T-helper 1 cell treated with Interleukin-12 subunit alpha and Interleukin-12 subunit beta and Interleukin-4 antibody, amounts not matched to agents 30 μg/mL and 1 μg/mL, for 36 hours (primary cell): Measurements from ENCODE around the gene CEP112.

ENCODE experiments used
- H3K27ac Mint-ChIP-seq: one replicate; pipeline ENCODE4 v1.8.0; 2021; ENCODE audit warnings: mild to moderate bottlenecking, mixed read lengths
- H3K27me3 Mint-ChIP-seq: one replicate; pipeline ENCODE4 v1.8.0; 2021; ENCODE audit warnings: low read depth, mixed read lengths
- H3K36me3 Mint-ChIP-seq: one replicate; pipeline ENCODE4 v1.8.0; 2021; ENCODE audit warnings: low read depth, mixed read lengths
- H3K4me1 Mint-ChIP-seq: one replicate; pipeline ENCODE4 v1.8.0; 2021; ENCODE audit warnings: low read depth, mixed read lengths
- H3K4me3 Mint-ChIP-seq: one replicate; pipeline ENCODE4 v1.8.0; 2021; ENCODE audit warnings: mild to moderate bottlenecking, moderate library complexity, mixed read lengths
- H3K9me3 Mint-ChIP-seq: one replicate; pipeline ENCODE4 v1.8.0; 2021; ENCODE audit warnings: mixed read lengths

CEP112 gene

DNA sequence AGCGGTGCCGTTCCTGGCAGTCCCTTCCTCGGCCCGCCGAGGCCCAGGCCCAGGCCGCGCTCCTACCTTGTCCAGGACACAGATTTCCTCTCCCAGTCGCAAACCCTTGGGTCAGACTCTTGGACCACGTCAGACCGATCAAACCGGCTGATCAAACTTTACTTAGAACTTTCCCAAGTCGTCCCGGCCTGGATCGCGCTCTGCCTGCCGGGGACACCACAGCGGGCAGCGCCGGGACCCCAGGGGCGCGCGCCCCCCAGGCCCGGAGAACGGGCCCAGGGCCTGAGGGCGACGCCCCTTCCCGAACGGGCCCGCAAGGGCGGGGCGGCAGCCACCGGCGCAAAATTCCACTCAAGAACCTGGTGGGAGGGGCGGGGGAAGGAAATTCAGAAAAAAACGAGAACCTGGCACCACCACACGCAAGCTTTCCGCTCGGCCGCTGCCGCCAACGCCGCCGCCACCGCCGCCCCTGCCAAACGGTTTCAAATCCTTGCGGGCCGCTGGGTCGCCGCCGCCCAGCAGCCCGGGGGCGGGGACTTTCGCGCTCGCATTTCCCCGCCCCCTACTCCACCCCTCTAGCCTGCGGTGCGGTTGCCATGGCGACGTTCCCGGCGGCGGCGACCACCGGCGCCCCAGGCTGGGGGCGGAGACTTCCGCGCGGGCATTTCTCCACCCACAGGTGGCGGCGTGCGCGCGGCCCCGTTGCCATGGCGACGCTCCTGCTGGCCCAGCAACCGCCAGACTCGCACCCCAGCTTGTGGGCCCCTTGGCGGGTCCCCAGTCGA is at the start of gene CEP112:
TSS of gene CEP112 (minus strand) at position 541 of the 785 bp plus-strand sequence.
- no peaks in the 10 kb centered on the region for H3K27me3 Mint-ChIP-seq
- H3K4me3 Mint-ChIP-seq: peak within 1 kb of the TSS; percentile 80
- H3K36me3 Mint-ChIP-seq: no peaks in the 10 kb centered on the region
- H3K27ac Mint-ChIP-seq: peak within 1 kb of the TSS; percentile 56
- peaks cover 14% of the 10 kb centered on the region for H3K4me1 Mint-ChIP-seq
- no peaks in the 10 kb centered on the region for H3K9me3 Mint-ChIP-seq

DNA sequence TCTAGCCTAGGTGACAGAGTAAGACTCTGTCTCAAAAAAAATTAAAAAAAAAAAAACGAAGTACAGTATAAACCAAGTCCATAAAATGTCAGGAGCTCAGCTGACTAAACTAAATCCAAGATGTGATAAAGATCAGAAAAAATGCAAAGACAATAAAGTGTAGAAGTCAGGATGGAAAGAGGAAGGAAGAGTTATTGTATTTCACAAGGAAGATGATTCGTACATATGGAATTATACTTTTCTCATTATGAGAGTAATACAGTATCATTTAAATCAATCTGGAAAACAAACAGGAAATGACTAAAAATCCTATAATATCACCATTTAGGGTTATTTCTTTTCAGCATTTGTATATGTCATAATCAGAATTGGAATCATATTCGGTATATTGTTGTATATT is 48.7 kb upstream of the CEP112 start:
- H3K4me3 Mint-ChIP-seq: no peak overlapping the region
- H3K4me1 Mint-ChIP-seq: no peaks in the 10 kb centered on the region
- no peaks in the 10 kb centered on the region for H3K36me3 Mint-ChIP-seq
- H3K27ac Mint-ChIP-seq: no peak overlapping the region
- H3K9me3 Mint-ChIP-seq: no peaks in the 10 kb centered on the region
- no peaks in the 10 kb centered on the region for H3K27me3 Mint-ChIP-seq

- no peaks in the 10 kb centered on the region for H3K36me3 Mint-ChIP-seq
- H3K4me3 Mint-ChIP-seq: no peak overlapping the region
- no peaks in the 10 kb centered on the region for H3K27me3 Mint-ChIP-seq
- H3K9me3 Mint-ChIP-seq: no peaks in the 10 kb centered on the region
- H3K4me1 Mint-ChIP-seq: no peaks in the 10 kb centered on the region
- H3K27ac Mint-ChIP-seq: no peak overlapping the region
These were observed 48.1 kb upstream of the CEP112 start for GRCh38 chr17:66240013-66240412.

DNA sequence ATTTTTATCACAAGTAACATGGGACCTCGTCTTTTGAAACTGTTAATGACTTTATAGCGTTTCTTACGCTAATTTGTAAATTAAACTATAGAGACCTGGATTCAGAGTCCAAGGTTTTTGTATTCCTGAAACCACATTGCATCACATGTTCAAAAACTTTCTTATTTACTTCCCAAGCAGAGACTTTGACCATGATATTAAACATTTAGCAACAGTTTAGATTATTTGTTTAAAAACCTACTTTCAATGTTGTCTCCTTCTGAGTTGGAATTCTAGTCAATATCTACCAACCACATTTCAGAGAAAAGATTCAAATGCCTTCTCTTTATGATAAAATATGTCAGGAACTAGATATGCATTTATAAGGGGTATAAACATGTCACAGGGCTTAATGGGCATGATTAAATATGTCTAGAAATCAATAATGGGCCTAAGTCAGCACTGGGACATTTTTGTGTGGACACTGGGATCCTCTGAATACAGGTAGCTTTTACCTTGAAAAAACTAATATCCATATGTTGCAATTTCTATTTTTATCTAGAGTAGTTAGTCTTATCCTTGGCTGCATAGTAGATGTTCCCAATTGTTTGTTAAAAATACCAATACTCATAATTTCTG is 43.6 kb upstream of the CEP112 start:
- H3K27me3 Mint-ChIP-seq: peaks cover 9% of the 10 kb centered on the region
- no peak overlapping the region for H3K4me3 Mint-ChIP-seq
- H3K27ac Mint-ChIP-seq: no peak overlapping the region
- no peaks in the 10 kb centered on the region for H3K36me3 Mint-ChIP-seq
- no peaks in the 10 kb centered on the region for H3K4me1 Mint-ChIP-seq
- no peaks in the 10 kb centered on the region for H3K9me3 Mint-ChIP-seq

DNA sequence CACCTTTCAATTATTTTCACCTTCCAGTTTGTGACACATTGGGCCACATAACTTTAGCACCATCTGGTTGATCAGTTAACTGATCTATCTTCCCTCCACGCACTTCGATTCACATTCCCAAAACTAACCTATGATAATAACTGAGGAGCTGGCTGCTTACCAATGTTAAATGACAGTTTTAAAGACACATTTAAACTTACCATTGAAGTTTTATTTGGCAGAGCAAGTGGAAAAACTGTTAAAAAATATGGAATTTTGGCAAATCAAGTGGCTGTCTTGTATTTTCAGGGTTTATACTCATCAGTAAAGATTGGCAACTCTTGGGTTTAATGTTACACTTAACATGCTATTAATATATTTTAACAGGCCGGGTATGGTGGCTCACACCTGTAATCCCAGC is 42.7 kb upstream of the CEP112 start:
- H3K27ac Mint-ChIP-seq: no peak overlapping the region
- H3K36me3 Mint-ChIP-seq: no peaks in the 10 kb centered on the region
- peaks cover 15% of the 10 kb centered on the region for H3K27me3 Mint-ChIP-seq
- no peak overlapping the region for H3K4me3 Mint-ChIP-seq
- no peaks in the 10 kb centered on the region for H3K9me3 Mint-ChIP-seq
- H3K4me1 Mint-ChIP-seq: no peaks in the 10 kb centered on the region

DNA sequence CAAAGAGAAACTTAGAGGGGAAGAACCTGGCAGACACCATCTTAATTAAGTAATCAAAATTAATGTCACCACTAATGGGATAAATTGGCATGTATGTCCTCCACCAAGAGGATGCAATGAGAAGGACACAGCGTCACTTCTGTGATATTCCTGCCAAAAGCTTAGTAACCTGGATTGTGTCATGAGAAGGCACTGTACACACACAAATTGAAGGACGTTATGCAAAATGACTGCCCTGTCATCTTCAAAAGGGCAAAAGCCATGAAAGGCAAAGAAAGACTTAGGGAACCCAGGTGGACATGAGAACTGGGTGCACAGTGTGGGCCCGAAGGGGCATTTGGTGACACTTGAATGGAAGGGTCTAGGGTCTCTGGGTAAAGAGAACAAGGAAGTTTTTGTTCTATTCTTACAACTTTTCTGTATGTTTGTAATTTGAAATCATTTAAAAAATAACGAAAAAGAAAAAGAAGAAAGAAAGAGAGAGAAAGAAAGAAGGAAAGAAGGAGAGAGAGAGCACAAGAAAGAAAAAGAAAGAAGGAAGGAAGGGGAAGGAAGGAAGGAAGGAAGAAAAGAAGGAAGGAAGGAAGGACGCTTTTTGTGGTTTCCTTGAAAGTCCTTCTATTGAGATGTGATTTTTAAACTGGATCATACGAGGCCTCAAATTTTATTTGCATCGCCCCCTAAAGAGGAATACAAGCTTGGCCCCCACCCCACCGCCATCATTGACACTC is 41.3 kb upstream of the CEP112 start:
- H3K36me3 Mint-ChIP-seq: no peaks in the 10 kb centered on the region
- H3K27me3 Mint-ChIP-seq: peaks cover 15% of the 10 kb centered on the region
- no peaks in the 10 kb centered on the region for H3K9me3 Mint-ChIP-seq
- no peaks in the 10 kb centered on the region for H3K4me1 Mint-ChIP-seq
- H3K4me3 Mint-ChIP-seq: no peak overlapping the region
- no peak overlapping the region for H3K27ac Mint-ChIP-seq

DNA sequence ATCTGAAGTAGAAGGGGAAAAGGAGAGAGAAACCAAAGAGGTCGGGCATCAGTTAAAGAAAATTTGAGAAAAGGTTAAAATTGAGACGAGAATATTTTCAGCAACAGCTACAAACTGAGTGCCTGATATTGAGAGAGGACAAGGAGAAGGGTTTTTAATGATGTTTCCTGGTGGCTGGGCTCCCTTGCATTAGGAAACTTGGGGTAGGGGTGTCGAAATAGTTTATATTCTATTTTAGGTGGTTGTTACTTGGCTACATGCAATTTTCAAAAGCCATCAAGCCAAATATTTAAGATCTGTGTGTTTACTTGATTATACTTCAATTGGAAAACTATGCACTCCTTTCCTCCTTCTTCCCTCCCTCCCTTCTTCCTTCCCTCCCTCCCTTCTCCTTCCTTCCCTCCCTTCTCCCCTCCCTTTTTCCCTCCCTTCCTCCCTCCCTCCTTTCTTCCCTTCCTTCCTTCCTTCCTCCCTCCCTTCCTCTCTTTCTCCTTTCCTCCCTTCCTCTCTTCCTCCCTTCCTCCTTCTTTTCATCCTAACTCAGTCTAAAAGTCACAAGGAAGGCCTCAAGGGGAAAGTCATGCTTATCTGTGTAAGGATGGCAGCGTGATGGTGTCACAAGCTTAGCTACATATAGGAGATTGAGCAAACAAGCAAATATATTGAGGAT is 39.1 kb upstream of the CEP112 start:
- H3K27ac Mint-ChIP-seq: no peak overlapping the region
- H3K36me3 Mint-ChIP-seq: no peaks in the 10 kb centered on the region
- peaks cover 22% of the 10 kb centered on the region for H3K27me3 Mint-ChIP-seq
- no peak overlapping the region for H3K4me3 Mint-ChIP-seq
- no peaks in the 10 kb centered on the region for H3K9me3 Mint-ChIP-seq
- H3K4me1 Mint-ChIP-seq: no peaks in the 10 kb centered on the region

- Mint-ChIP-seq H3K27ac (no peak overlapping the region), H3K4me3 (no peak overlapping the region), H3K4me1 (no peaks in the 10 kb centered on the region), H3K36me3 (no peaks in the 10 kb centered on the region), H3K9me3 (no peaks in the 10 kb centered on the region), H3K27me3 (peaks cover 25% of the 10 kb centered on the region)
These were observed 38.0 kb upstream of the CEP112 start for GRCh38 chr17:66229783-66230538.

GRCh38 chr17:66228887-66229782 is 37.2 kb upstream of the CEP112 start, which contains the start of gene APOH:
Gene APOH (minus strand): TSS chr17:66229415. CDS start chr17:66229379, 36 bp downstream.
- no peaks in the 10 kb centered on the region for H3K9me3 Mint-ChIP-seq
- H3K4me1 Mint-ChIP-seq: no peaks in the 10 kb centered on the region
- H3K27ac Mint-ChIP-seq: no peak within 1 kb of the TSS
- H3K27me3 Mint-ChIP-seq: peaks cover 25% of the 10 kb centered on the region
- no peak within 1 kb of the TSS for H3K4me3 Mint-ChIP-seq
- no peaks in the 10 kb centered on the region for H3K36me3 Mint-ChIP-seq

DNA sequence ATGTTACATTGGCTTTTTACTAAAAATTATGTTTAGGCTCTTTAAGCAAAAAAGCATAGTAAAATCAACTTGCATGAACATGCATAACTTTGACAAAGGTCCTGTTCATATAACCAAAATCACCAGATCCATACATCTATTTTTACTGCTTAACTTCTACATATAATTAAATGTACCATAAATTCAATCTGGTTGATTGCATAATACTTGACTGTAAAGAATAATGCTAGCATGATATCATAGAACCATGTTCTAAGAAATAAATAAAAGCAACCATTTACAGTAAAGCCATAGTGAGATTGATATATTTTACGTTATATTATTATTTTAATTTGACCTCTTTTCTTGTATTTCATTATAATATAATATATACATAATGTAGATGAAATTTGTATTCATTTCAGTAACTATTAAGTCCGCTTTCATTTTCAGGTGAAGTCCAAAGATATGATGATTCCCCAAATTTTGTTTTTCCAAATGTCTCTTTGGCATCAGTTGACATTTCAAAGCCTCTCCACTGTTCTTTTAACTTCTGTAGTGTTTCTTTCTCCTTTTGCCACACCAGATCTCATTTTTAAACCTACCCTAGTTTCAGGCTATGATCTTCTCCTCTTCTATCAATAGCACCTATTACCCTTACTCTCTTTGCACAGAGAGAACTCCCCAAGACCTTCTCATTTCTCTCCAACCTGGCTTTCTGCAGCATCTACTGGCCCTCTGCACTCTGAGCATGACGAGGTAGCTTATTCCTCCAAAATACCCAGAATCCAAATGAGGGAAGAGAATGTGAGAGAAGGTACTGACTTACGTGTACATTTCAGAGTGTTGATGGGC is 35.5 kb upstream of the CEP112 start:
- Mint-ChIP-seq H3K36me3 (no peaks in the 10 kb centered on the region), H3K4me1 (no peaks in the 10 kb centered on the region), H3K27ac (no peak overlapping the region), H3K27me3 (peaks cover 30% of the 10 kb centered on the region), H3K4me3 (no peak overlapping the region), H3K9me3 (no peaks in the 10 kb centered on the region)

DNA sequence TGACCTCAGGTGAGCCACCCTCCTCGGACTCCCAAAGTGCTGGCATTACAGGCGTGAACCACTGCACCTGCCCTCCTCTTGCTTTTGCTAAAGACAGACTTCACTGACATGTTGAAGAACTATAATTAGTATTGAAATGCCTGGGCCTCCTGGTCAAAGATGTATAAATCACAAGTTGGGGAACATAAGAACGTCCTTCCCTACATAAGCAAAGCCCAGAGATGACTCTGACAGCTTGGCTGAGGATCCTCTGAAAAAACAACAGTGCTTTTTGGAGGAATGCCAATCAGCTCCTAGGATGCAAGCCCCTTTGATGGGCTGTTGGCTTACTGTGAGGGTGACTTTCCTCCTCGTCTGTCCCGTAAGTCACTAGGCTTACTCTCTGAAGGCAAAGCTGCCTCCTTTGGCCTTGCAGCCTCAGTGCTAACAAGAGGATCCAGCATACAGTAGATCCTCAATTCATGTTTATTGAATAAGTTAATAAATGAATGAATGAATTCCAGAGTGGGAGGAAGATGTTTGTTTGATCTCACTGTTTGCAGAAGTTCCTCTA is 30.9 kb upstream of the CEP112 start:
- Mint-ChIP-seq H3K36me3 (no peaks in the 10 kb centered on the region), H3K4me3 (no peak overlapping the region), H3K27me3 (peaks cover 38% of the 10 kb centered on the region), H3K9me3 (no peaks in the 10 kb centered on the region), H3K4me1 (no peaks in the 10 kb centered on the region), H3K27ac (no peak overlapping the region)

DNA sequence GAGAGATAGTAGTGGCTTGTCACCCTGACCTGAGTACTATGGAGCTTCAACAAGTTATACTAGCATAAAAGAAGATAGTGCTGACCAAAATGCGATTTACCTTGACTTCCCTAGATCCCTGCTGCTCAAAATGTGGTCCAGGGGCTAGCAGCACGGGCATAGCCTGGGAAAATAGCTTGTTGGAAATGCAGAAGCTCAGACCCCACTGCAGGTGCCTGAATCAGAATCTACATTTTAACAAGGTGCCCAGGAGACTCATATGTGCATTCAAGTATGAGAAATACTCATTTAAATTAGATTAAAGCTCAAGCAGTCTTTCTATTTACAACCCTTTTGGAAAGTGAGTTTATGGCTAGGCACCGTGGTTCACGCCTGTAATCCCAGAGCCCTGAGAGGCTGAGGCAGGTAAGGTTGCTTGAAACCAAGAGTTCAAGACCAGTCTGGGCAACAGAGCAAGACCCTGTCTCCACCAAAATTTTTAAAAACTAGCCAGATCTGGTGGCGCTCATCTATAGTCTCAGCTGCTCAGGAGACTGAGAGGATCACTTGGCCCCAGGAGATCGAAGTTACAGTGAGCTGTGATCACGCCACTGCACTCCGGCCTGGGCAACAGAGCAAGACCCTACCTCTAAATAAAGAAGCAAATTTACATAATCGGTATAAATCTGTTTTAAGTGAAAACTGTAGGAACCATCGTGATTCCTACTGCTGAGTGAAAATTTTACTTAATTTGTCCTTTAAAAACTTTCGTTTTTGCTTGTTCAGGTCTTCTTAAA is 30.0 kb upstream of the CEP112 start:
- no peak overlapping the region for H3K4me3 Mint-ChIP-seq
- H3K9me3 Mint-ChIP-seq: no peaks in the 10 kb centered on the region
- no peaks in the 10 kb centered on the region for H3K36me3 Mint-ChIP-seq
- peaks cover 37% of the 10 kb centered on the region for H3K27me3 Mint-ChIP-seq
- no peak overlapping the region for H3K27ac Mint-ChIP-seq
- no peaks in the 10 kb centered on the region for H3K4me1 Mint-ChIP-seq
